CD14-positive monocyte (primary cell): Measurements from ENCODE around the gene UNC13B. TPM values are rescaled to one million over a fixed set of nuclear protein-coding genes. Genes with fewer than 3 reads are reported as not detected.

Experiments used
- DNase-seq, 3 donors: peaks; one replicate each; pipeline ENCODE4 v3.0.0-alpha.2; 2011 to 2022
- H2AFZ ChIP-seq: 2 replicates; pipeline ENCODE4 v1.6.0; 2012; ENCODE audit warnings: mild to moderate bottlenecking, low read depth, low read length, inconsistent platforms; ENCODE audit not compliant: insufficient read depth, poor library complexity, severe bottlenecking
- H3K27ac ChIP-seq, 2 donors: 1 replicate in 1 of 2; 2 replicates in 1 of 2; pipeline ENCODE4 v1.5.1; 2012 to 2013; ENCODE audit warnings: low read length in 2 of 2, control low read depth in 1 of 2, inconsistent platforms in 1 of 2, low read depth in 1 of 2, mild to moderate bottlenecking in 1 of 2
- H3K27me3 ChIP-seq, 2 donors: one replicate each; pipeline versions ENCODE4 v1.6.0 to v1.6.1; 2011 to 2013; ENCODE audit warnings: low read length in 2 of 2; ENCODE audit not compliant: control insufficient read depth in 2 of 2, insufficient read depth in 2 of 2
- H3K36me3 ChIP-seq, 2 donors: replicated peaks in 1 of 2; 1 replicate in 1 of 2; 2 replicates in 1 of 2; pipeline versions ENCODE4 v1.5.1 to v1.6.1; 2012 to 2013; ENCODE audit warnings: low read length in 2 of 2, control low read depth in 1 of 2, inconsistent platforms in 1 of 2, mild to moderate bottlenecking in 1 of 2; ENCODE audit not compliant: insufficient read depth in 2 of 2, control insufficient read depth in 1 of 2
- H3K4me1 ChIP-seq, 2 donors: 1 replicate in 1 of 2; 2 replicates in 1 of 2; pipeline versions ENCODE4 v1.5.1 to v1.6.1; 2012 to 2013; ENCODE audit warnings: low read length in 2 of 2, control low read depth in 1 of 2, inconsistent platforms in 1 of 2, mild to moderate bottlenecking in 1 of 2, moderate library complexity in 1 of 2; ENCODE audit not compliant: insufficient read depth in 2 of 2, control insufficient read depth in 1 of 2
- H3K4me2 ChIP-seq: replicated peaks from 2 replicates; pipeline ENCODE3; 2012; ENCODE audit warnings: low read length, moderate library complexity, mild to moderate bottlenecking; ENCODE audit not compliant: poor library complexity, severe bottlenecking; ENCODE audit errors: extremely low read depth
- H3K4me3 ChIP-seq, 3 experiments: fragments of 200-600 bp in 1 of 3; sonication (generic) in 1 of 3; replicated peaks in 1 of 3; 1 replicate in 2 of 3; 2 replicates in 1 of 3; pipeline ENCODE4 v1.5.1; 2011 to 2013; ENCODE audit warnings: low read length in 3 of 3, mild to moderate bottlenecking in 3 of 3, control low read depth in 2 of 3, low read depth in 2 of 3, inconsistent platforms in 1 of 3, moderate library complexity in 1 of 3
- H3K79me2 ChIP-seq: 2 replicates; pipeline ENCODE4 v1.6.0; 2012; ENCODE audit warnings: mild to moderate bottlenecking, control low read depth, inconsistent platforms, low read length, moderate library complexity; ENCODE audit not compliant: insufficient read depth
- H3K9ac ChIP-seq: 2 replicates; pipeline ENCODE4 v1.6.0; 2017; ENCODE audit warnings: low read length, mild to moderate bottlenecking; ENCODE audit not compliant: insufficient read depth, poor library complexity, severe bottlenecking
- H3K9me3 ChIP-seq, 2 donors: replicated peaks in 1 of 2; 1 replicate in 1 of 2; 2 replicates in 1 of 2; pipeline versions ENCODE4 v1.5.1 to v1.6.1; 2012 to 2013; ENCODE audit warnings: low read length in 2 of 2, control low read depth in 1 of 2; ENCODE audit not compliant: control insufficient read depth in 1 of 2, insufficient read depth in 1 of 2
- H4K20me1 ChIP-seq: 2 replicates; pipeline ENCODE4 v1.6.0; 2012; ENCODE audit warnings: mild to moderate bottlenecking, low read length, control low read depth, moderate library complexity; ENCODE audit not compliant: insufficient read depth
- H3K27ac Mint-ChIP-seq, 7 donors: one replicate each; pipeline ENCODE4 v1.8.0; 2020; ENCODE audit warnings: mild to moderate bottlenecking in 7 of 7, mixed read lengths in 7 of 7, moderate library complexity in 6 of 7, inconsistent platforms in 2 of 7
- H3K27me3 Mint-ChIP-seq, 3 donors: one replicate each; pipeline ENCODE4 v1.8.0; 2021 to 2022; ENCODE audit warnings: low read depth in 3 of 3, mild to moderate bottlenecking in 3 of 3, mixed read lengths in 3 of 3, moderate library complexity in 3 of 3, inconsistent platforms in 1 of 3
- H3K36me3 Mint-ChIP-seq, 2 donors: one replicate each; pipeline ENCODE4 v1.8.0; 2020; ENCODE audit warnings: mixed read lengths in 2 of 2, inconsistent platforms in 1 of 2, mild to moderate bottlenecking in 1 of 2
- H3K4me1 Mint-ChIP-seq: one replicate; pipeline ENCODE4 v1.8.0; 2020; ENCODE audit warnings: mild to moderate bottlenecking, mixed read lengths
- H3K4me3 Mint-ChIP-seq, 2 donors: one replicate each; pipeline ENCODE4 v1.8.0; 2020; ENCODE audit warnings: mild to moderate bottlenecking in 2 of 2, mixed read lengths in 2 of 2, moderate library complexity in 1 of 2
- H3K9me3 Mint-ChIP-seq, 7 donors: one replicate each; pipeline ENCODE4 v1.8.0; 2020 to 2022; ENCODE audit warnings: mixed read lengths in 7 of 7, mild to moderate bottlenecking in 6 of 7, moderate library complexity in 6 of 7, inconsistent platforms in 2 of 7
- CTCF ChIP-seq: fragments of 200-600 bp; IDR thresholded peaks from one replicate; pipeline ENCODE4 v1.8.0; 2022; ENCODE audit warnings: antibody characterized with exemption, mild to moderate bottlenecking
- WGBS: methylation state at CpG from one replicate; pipeline ENCODE4 v1.1.5; 2013; ENCODE audit warnings: missing lambda C conversion rate; ENCODE audit not compliant: insufficient coverage; 5-methylcytosine and 5-hydroxymethylcytosine counted together
- intact Hi-C, 2 donors: fragments of 100-400 bp; cut with micrococcal nuclease; formaldehyde crosslinking; loops; one replicate each; pipeline versions ENCODE4 v1.15.0 to v1.15.1; 2023
- polyA plus RNA-seq, 3 donors: library from polyadenylated mRNA; depleted of rRNA in 1 of 3; unstranded in 2 of 3; stranded (reverse) in 1 of 3; fragments of 300-500 nt in 2 of 3; fragments of >200 nt in 1 of 3; fragmentation: Illumina TruSeq in 2 of 3; gene quantifications; 1 replicate in 2 of 3; 2 replicates in 1 of 3; pipeline ENCODE4 v1.2.3, GENCODE V29; 2012 to 2021

UNC13B gene
- polyA plus RNA-seq, 3 donors, result 0.41 to 0.81 (median 0.66) TPM

DNA sequence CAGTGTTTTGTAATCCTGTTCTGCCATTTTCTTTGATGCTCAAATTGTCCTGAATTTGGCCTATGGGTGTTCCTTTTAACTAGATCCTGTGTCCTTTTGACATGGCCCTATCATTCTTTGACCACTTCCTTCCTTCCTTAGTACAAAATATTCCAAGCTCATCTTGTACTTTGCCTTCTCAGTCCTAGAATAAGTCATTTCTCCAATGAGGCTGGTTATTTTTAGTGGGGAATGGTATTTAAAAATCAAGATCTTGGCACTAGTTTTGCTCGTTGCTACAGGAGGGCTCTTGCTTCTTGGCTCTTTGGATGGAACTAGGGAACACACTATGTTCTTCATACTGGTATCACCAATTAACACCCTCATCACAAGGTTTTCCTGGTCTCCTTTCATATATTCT is 108.1 kb downstream of the UNC13B start:
- no CpG with 5 or more reads among the region's 1 CpG for WGBS
- Histone ChIP-seq H2AFZ (no peak overlapping the region), H3K79me2 (no peaks in the 10 kb centered on the region), H3K9ac (no peak overlapping the region), H3K27ac (no peak overlapping the region), H3K4me2 (no peak overlapping the region), H3K36me3 (no peaks in the 10 kb centered on the region), H3K27me3 (no peaks in the 10 kb centered on the region), H4K20me1 (no peaks in the 10 kb centered on the region), H3K9me3 (no peaks in the 10 kb centered on the region), H3K4me3 (no peak overlapping the region), H3K4me1 (no peaks in the 10 kb centered on the region)
- H3K27me3 Mint-ChIP-seq, result peaks cover 0 to 5% (median 0%) of the 10 kb centered on the region in 3 donors
- H3K9me3 Mint-ChIP-seq, result peaks cover 0 to 2% (median 0%) of the 10 kb centered on the region in 7 donors
- H3K4me3 Mint-ChIP-seq, result no peak overlapping the region
- DNase-seq, result no peak
- H3K36me3 Mint-ChIP-seq, result no peaks in the 10 kb centered on the region
- intact Hi-C loops, result no loop called here
- no peaks in the 10 kb centered on the region for H3K4me1 Mint-ChIP-seq
- TF ChIP-seq CTCF, result no peak
- H3K27ac Mint-ChIP-seq, result no peak overlapping the region

GRCh38 chr9:35271637-35272036 is 109.8 kb downstream of the UNC13B start:
- intact Hi-C loops, result no loop called here
- H3K27me3 Mint-ChIP-seq, result peaks cover 0 to 2% (median 0%) of the 10 kb centered on the region in 3 donors
- no peak overlapping the region for H3K4me3 Mint-ChIP-seq
- H3K4me1 Mint-ChIP-seq, result peaks cover 9% of the 10 kb centered on the region
- no peak overlapping the region for H3K4me2 ChIP-seq
- TF ChIP-seq CTCF, result no peak
- H3K9me3 ChIP-seq, result no peaks in the 10 kb centered on the region
- WGBS, result no CpG with 5 or more reads among the region's 2 CpGs
- H3K4me1 ChIP-seq, result peaks cover 0 to 3% of the 10 kb centered on the region in 2 donors
- no peak for DNase-seq
- no peaks in the 10 kb centered on the region for H4K20me1 ChIP-seq
- no peak overlapping the region for H3K27ac Mint-ChIP-seq
- H3K9ac ChIP-seq, result no peak overlapping the region
- peaks cover 0 to 2% (median 0%) of the 10 kb centered on the region in 7 donors for H3K9me3 Mint-ChIP-seq
- no peak overlapping the region for H2AFZ ChIP-seq
- H3K4me3 ChIP-seq, result no peak overlapping the region
- no peak overlapping the region for H3K27ac ChIP-seq
- no peaks in the 10 kb centered on the region for H3K27me3 ChIP-seq
- H3K79me2 ChIP-seq, result no peaks in the 10 kb centered on the region
- H3K36me3 ChIP-seq, result no peaks in the 10 kb centered on the region
- no peaks in the 10 kb centered on the region for H3K36me3 Mint-ChIP-seq
